ENCODE results near the gene IGF2BP2. TPM values are rescaled to one million over a fixed set of nuclear protein-coding genes. Genes with fewer than 3 reads are reported as not detected.

IGF2BP2 gene
- total and polyA plus RNA-seq, 2 of the 13 experiments (the other 11 are each of a cell fraction or from before 2014, with no cell fraction given): 6.5 to 46.0 TPM

DNA sequence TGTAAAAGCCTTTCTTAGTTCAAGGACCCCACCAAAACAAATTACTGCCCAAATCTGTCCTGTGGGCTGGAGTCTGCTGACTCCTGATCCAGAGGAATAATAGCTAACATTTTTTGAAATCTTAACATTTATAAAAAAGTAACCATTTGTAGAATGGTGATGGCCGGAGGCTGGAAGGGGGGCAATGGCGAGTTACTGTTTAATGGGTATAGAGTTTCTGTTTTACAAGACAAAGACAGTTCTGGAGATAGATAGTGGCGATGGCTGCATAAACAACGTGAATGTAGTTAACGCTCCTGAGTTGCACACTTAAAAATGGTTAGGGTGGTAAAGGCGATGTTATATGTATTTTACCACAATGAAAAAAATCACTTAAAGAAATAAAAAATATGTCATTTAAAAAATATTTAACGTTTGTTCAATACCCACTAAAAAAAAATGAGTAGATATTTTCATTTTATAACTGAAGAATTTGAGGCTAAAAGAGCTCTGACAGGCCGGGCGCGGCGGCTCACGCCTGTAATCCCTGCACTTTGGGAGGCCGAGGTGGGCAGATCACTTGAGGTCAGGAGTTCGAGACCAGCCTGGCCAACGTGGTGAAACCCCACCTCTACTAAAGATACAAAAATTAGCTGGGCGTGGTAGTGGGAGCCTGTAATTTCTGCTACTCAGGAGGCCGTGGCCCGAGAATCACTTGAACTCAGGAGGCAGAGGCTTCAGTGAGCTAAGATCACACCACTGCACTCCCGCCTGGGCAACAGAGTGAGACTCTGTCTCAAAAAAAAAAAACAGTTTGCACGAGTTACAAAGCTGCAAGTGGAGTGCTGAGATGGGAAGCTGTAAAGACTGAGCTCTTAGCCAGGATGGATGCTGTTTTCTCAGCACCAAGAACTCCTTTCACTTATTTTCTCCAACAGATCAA is 37.6 kb downstream of the IGF2BP2 start:
- Histone ChIP-seq H3K27me3 (ENCODE audit: control insufficient read depth in 1 of 2, insufficient read depth in 2 of 2, low read length in 2 of 2) (no peaks in the 10 kb centered on the region), H4K20me1 (ENCODE audit: insufficient read depth, low read length) (peaks cover 91% of the 10 kb centered on the region), H3K4me2 (ENCODE audit: low read depth, low read length) (no peak overlapping the region), H3K27ac (ENCODE audit: extremely low read length, insufficient read depth, low read length) (no peak overlapping the region), H3K9me3 (ENCODE audit: low read length) (no peaks in the 10 kb centered on the region), H3K4me3 (replicated peaks in 1 of 3; ENCODE audit: insufficient read depth in 1 of 3, low read depth in 2 of 3, low read length in 3 of 3) (no peak overlapping the region), H3K36me3 (replicated peaks in 1 of 2; ENCODE audit: control insufficient read depth in 1 of 2, insufficient read depth in 2 of 2, low read length in 2 of 2) (peaks cover 4 to 13% of the 10 kb centered on the region in 2 experiments), H3K4me1 (ENCODE audit: insufficient read depth, low read length) (peaks cover 65% of the 10 kb centered on the region), H3K79me2 (ENCODE audit: insufficient read depth, low read length) (peaks cover 100% of the 10 kb centered on the region), H3K9ac (ENCODE audit: insufficient read depth, low read depth, low read length) (no peak overlapping the region), H2AFZ (ENCODE audit: low read length) (no peak overlapping the region)
- FAIRE-seq (no peak), DNase-seq (ENCODE audit: low spot score) (no peak), ATAC-seq (no peak)
- no TSS peak for BruUV-seq (replicated peaks)
- in situ Hi-C loops (cut with HindIII; ENCODE audit: extremely low pct_ligation_motif_present, low pct_unique_long_range_greater_than_20kb): no loop called here
- TF ChIP-seq KLF9 (CRISPR knock-in tag; IDR thresholded peaks at IDR 0.05; ENCODE audit: low read depth) (no peak), ZMAT3 (CRISPR knock-in tag; conservative IDR thresholded peaks at IDR 0.05) (no peak), ZNF747 (CRISPR knock-in tag; IDR thresholded peaks at IDR 0.05; ENCODE audit: borderline replicate concordance) (no peak), PHF20 (CRISPR knock-in tag; IDR thresholded peaks at IDR 0.05) (no peak), SOX13 (IDR thresholded peaks at IDR 0.05) (no peak), SOX13 (CRISPR knock-in tag; conservative IDR thresholded peaks at IDR 0.05 in 1 of 2, IDR thresholded peaks at IDR 0.05 in 1 of 2) (no peak), KLF16 (CRISPR knock-in tag; IDR thresholded peaks at IDR 0.05) (no peak), PAF1 (CRISPR knock-in tag; IDR thresholded peaks at IDR 0.05) (no peak), SNAPC2 (CRISPR knock-in tag; IDR thresholded peaks at IDR 0.05) (no peak), THYN1 (CRISPR knock-in tag; IDR thresholded peaks at IDR 0.05; ENCODE audit: borderline replicate concordance, low read depth) (no peak), ZNF678 (CRISPR knock-in tag; IDR thresholded peaks at IDR 0.05) (no peak), ZNF256 (CRISPR knock-in tag; conservative IDR thresholded peaks at IDR 0.05) (no peak), SIN3B (IDR thresholded peaks at IDR 0.05; ENCODE audit: low read length) (no peak)
- TF ChIP-seq, protein P1, sequence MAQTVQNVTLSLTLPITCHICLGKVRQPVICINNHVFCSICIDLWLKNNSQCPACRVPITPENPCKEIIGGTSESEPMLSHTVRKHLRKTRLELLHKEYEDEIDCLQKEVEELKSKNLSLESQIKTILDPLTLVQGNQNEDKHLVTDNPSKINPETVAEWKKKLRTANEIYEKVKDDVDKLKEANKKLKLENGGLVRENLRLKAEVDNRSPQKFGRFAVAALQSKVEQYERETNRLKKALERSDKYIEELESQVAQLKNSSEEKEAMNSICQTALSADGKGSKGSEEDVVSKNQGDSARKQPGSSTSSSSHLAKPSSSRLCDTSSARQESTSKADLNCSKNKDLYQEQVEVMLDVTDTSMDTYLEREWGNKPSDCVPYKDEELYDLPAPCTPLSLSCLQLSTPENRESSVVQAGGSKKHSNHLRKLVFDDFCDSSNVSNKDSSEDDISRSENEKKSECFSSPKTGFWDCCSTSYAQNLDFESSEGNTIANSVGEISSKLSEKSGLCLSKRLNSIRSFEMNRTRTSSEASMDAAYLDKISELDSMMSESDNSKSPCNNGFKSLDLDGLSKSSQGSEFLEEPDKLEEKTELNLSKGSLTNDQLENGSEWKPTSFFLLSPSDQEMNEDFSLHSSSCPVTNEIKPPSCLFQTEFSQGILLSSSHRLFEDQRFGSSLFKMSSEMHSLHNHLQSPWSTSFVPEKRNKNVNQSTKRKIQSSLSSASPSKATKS (CRISPR knock-in tag; IDR thresholded peaks at IDR 0.05): no peak
- TF ChIP-seq, protein P2, sequence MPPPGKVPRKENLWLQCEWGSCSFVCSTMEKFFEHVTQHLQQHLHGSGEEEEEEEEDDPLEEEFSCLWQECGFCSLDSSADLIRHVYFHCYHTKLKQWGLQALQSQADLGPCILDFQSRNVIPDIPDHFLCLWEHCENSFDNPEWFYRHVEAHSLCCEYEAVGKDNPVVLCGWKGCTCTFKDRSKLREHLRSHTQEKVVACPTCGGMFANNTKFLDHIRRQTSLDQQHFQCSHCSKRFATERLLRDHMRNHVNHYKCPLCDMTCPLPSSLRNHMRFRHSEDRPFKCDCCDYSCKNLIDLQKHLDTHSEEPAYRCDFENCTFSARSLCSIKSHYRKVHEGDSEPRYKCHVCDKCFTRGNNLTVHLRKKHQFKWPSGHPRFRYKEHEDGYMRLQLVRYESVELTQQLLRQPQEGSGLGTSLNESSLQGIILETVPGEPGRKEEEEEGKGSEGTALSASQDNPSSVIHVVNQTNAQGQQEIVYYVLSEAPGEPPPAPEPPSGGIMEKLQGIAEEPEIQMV (CRISPR knock-in tag; IDR thresholded peaks at IDR 0.05; ENCODE audit: low read depth): no peak
- TF ChIP-seq, protein P3, sequence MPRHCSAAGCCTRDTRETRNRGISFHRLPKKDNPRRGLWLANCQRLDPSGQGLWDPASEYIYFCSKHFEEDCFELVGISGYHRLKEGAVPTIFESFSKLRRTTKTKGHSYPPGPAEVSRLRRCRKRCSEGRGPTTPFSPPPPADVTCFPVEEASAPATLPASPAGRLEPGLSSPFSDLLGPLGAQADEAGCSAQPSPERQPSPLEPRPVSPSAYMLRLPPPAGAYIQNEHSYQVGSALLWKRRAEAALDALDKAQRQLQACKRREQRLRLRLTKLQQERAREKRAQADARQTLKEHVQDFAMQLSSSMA (CRISPR knock-in tag; IDR thresholded peaks at IDR 0.05): no peak
- TF ChIP-seq, protein P4, sequence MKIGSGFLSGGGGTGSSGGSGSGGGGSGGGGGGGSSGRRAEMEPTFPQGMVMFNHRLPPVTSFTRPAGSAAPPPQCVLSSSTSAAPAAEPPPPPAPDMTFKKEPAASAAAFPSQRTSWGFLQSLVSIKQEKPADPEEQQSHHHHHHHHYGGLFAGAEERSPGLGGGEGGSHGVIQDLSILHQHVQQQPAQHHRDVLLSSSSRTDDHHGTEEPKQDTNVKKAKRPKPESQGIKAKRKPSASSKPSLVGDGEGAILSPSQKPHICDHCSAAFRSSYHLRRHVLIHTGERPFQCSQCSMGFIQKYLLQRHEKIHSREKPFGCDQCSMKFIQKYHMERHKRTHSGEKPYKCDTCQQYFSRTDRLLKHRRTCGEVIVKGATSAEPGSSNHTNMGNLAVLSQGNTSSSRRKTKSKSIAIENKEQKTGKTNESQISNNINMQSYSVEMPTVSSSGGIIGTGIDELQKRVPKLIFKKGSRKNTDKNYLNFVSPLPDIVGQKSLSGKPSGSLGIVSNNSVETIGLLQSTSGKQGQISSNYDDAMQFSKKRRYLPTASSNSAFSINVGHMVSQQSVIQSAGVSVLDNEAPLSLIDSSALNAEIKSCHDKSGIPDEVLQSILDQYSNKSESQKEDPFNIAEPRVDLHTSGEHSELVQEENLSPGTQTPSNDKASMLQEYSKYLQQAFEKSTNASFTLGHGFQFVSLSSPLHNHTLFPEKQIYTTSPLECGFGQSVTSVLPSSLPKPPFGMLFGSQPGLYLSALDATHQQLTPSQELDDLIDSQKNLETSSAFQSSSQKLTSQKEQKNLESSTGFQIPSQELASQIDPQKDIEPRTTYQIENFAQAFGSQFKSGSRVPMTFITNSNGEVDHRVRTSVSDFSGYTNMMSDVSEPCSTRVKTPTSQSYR (CRISPR knock-in tag; IDR thresholded peaks at IDR 0.05; ENCODE audit: borderline replicate concordance): no peak
- POLR2A ChIA-PET: no interaction called here
- WGBS (ENCODE audit: low lambda C conversion rate): 91% methylated on average over 20 of the region's 20 CpGs
- CTCF ChIA-PET (ENCODE audit: low intra/inter-chr PET ratio, low total read pairs): no interaction called here
- intact Hi-C loops (cut with micrococcal nuclease; ENCODE audit: unreplicated experiment): no loop called here
